Kidney (tissue), 14 donors: ENCODE measurements around the gene MCOLN3. TPM values are rescaled to one million over a fixed set of nuclear protein-coding genes. Genes with fewer than 3 reads are reported as not detected.
A peak's percentile ranks its signal among the peaks of the same experiment; 100 is the strongest.
"Not testable (repeated sequence)": the region's sequence is repeated elsewhere in the genome, so short reads cannot be mapped to it uniquely, and the experiment has no call there.

Experiments
- DNase-seq, 5 donors: peaks; one replicate each; pipeline ENCODE4 v3.0.0-alpha.2; 2013 to 2020
- FAIRE-seq: peaks from 2 replicates; lab custom pipeline; 2012; peaks lifted over from hg19 to GRCh38; lab: Jason Lieb, UNC
- H3K27ac ChIP-seq, 2 donors: one replicate each; pipeline ENCODE4 v1.7.0; 2013; ENCODE audit warnings: low read depth in 2 of 2, low read length in 2 of 2, inconsistent platforms in 1 of 2
- H3K27me3 ChIP-seq: one replicate; pipeline ENCODE4 v1.7.1; 2013; ENCODE audit warnings: low read length, inconsistent platforms; ENCODE audit not compliant: control insufficient read depth, insufficient read depth
- H3K36me3 ChIP-seq, 3 donors: one replicate each; pipeline versions ENCODE4 v1.7.0 to v1.7.1; 2013; ENCODE audit warnings: low read length in 3 of 3, control low read depth in 1 of 3, inconsistent platforms in 1 of 3; ENCODE audit not compliant: insufficient read depth in 3 of 3, control insufficient read depth in 2 of 3
- H3K4me1 ChIP-seq, 3 donors: one replicate each; pipeline versions ENCODE4 v1.7.0 to v1.7.1; 2013; ENCODE audit warnings: low read length in 3 of 3, inconsistent platforms in 1 of 3, low read depth in 1 of 3; ENCODE audit not compliant: control insufficient read depth in 2 of 3, insufficient read depth in 2 of 3
- H3K4me3 ChIP-seq, 3 donors: one replicate each; pipeline versions ENCODE4 v1.7.0 to v1.8.1; 2013; ENCODE audit warnings: low read length in 3 of 3, control low read depth in 1 of 3, inconsistent platforms in 1 of 3
- H3K9ac ChIP-seq, 3 donors: one replicate each; pipeline versions ENCODE4 v1.7.0 to v1.7.1; 2013; ENCODE audit warnings: low read length in 3 of 3, control low read depth in 1 of 3, inconsistent platforms in 1 of 3
- H3K9me3 ChIP-seq, 3 donors: one replicate each; pipeline versions ENCODE4 v1.7.0 to v1.7.1; 2013; ENCODE audit warnings: low read length in 3 of 3, control low read depth in 1 of 3, inconsistent platforms in 1 of 3; ENCODE audit not compliant: control insufficient read depth in 2 of 3, insufficient read depth in 1 of 3
- CTCF ChIP-seq: IDR thresholded peaks from 3 replicates; pipeline ENCODE4 v1.5.1; 2012; ENCODE audit warnings: mild to moderate bottlenecking, moderate library complexity, borderline replicate concordance; ENCODE audit not compliant: insufficient read depth; ENCODE audit errors: extremely low read depth
- intact Hi-C: fragments of 100-400 bp; cut with DNase I; formaldehyde crosslinking; loops from one replicate; pipeline ENCODE4 v1.11.1; 2022
- polyA plus RNA-seq: library from polyadenylated mRNA; stranded (reverse); fragments of 350-450 nt; fragmentation: Illumina TruSeq; extraction: RNeasy Lipid Tissue Mini Kit (QIAGEN cat#74804); gene quantifications from one replicate; pipeline ENCODE4 v1.2.3, GENCODE V29; 2014; ENCODE audit warnings: low read depth, low replicate concordance; ENCODE audit not compliant: insufficient read depth
- total RNA-seq: library from RNA; stranded (reverse); fragmentation: NEBNext Ultra II Directional; extraction: Animal tissue kit (Norgen Biotek cat#: 25700); gene quantifications from one replicate; pipeline ENCODE4 v1.2.1, GENCODE V29; 2021
- donor health status: control.
- donor health status: control.
- donor health status: control.
- donor health status: control.
- donor health status: control.
- donor health status: DM: yes; HTN: yes; CAD: no.
- donor health status: Normal renal cell carcinoma (clear cell type).

MCOLN3 gene
- total and polyA plus RNA-seq, 2 donors from 2014 or later = 3.1 to 7.8 TPM

DNA sequence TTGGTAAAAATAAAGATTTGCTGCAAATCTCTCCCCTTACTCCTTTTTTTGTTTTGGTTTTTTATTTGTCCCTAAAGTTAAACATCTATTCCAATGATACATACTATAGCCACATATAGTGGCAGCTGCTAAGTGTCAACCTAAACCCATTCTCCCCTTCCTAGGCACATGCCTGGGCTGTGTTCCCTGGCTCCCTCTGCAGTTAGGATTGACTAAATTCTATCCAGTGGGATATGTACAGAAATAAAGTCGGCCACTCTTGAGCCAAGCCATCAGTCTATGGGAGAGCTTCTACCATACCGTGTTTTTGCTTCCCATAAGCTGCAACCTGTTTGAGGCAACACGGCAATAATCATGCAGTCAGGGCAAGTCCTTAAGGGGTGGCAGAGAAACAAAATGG lies 23.6 kb downstream of the MCOLN3 start:
- Histone ChIP-seq H3K4me3 (no peak overlapping the region), H3K36me3 (peaks cover 0 to 2% (median 0%) of the 10 kb centered on the region in 3 donors), H3K9me3 (no peaks in the 10 kb centered on the region), H3K27ac (no peak overlapping the region), H3K27me3 (no peaks in the 10 kb centered on the region), H3K4me1 (no peaks in the 10 kb centered on the region), H3K9ac (no peak overlapping the region)
- intact Hi-C loops = no loop called here
- FAIRE-seq (no peak), DNase-seq (no peak)
- TF ChIP-seq CTCF = no peak

- no peak for DNase-seq
- Histone ChIP-seq H3K9me3 (no peaks in the 10 kb centered on the region), H3K4me1 (no peaks in the 10 kb centered on the region), H3K27me3 (no peaks in the 10 kb centered on the region), H3K4me3 (no peak overlapping the region), H3K27ac (no peak overlapping the region), H3K9ac (no peak overlapping the region), H3K36me3 (peaks cover 0 to 2% (median 0%) of the 10 kb centered on the region in 3 donors)
- no peak for FAIRE-seq
- intact Hi-C loops = no loop called here
- no peak for TF ChIP-seq CTCF
Measured at GRCh38 chr1:85022700-85023099, 25.6 kb downstream of the MCOLN3 start.

DNA sequence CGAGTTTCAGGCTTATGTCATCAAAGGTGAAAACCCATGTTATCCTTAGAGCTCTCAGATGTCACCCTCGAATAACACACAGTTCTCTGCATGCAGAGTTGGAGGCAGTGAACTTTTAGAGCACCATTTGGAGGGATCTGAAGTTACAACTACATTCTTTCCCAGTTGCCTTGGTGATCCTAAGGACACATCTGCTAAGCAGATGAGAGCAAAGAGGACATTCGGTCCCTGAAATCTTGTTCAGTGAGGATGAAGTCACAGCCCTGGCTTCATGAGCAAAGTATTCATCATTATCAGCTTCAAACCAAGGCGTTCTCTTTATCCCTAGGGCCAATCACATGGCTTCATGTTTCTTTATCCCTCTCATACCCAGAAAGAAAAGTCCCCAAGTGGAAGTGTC lies 28.3 kb downstream of the MCOLN3 start:
- H3K9ac ChIP-seq = no peak overlapping the region
- no peaks in the 10 kb centered on the region for H3K9me3 ChIP-seq
- TF ChIP-seq CTCF = no peak
- H3K4me3 ChIP-seq = no peak overlapping the region
- no peaks in the 10 kb centered on the region for H3K27me3 ChIP-seq
- H3K36me3 ChIP-seq = peaks cover 0 to under 1% (median 0%) of the 10 kb centered on the region in 3 donors
- H3K27ac ChIP-seq = no peak overlapping the region
- DNase-seq (peak in 3 of 5 donors; percentile 25 to 61 (median 49)), FAIRE-seq (no peak)
- intact Hi-C loops = no loop called here
- H3K4me1 ChIP-seq = no peaks in the 10 kb centered on the region

GRCh38 chr1:85015826-85016225 lies 32.5 kb downstream of the MCOLN3 start:
- intact Hi-C loops = no loop called here
- Histone ChIP-seq H3K9me3 (no peaks in the 10 kb centered on the region), H3K36me3 (no peaks in the 10 kb centered on the region), H3K4me1 (no peaks in the 10 kb centered on the region), H3K27me3 (no peaks in the 10 kb centered on the region), H3K27ac (no peak overlapping the region), H3K9ac (no peak overlapping the region), H3K4me3 (no peak overlapping the region)
- FAIRE-seq (no peak), DNase-seq (no peak)
- no peak for TF ChIP-seq CTCF

DNA sequence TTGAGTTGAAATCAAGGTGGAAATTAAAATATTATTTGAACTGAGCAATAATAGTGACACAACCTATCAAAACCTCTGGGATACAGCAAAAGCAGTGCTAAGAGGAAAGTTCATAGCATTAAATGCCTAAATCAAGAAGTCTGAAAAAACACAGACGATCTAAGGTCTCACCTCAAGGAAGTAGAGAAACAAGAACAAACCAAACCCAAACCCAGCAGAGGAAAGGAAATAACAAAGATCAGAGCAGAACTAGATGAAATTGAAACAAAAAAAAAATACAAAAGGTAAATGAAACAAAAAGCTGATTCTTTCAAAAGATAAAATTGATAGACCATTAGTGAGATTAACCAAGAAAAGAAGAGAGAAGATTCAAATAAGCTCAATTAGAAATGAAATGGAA lies 42.7 kb downstream of the MCOLN3 start:
- H3K4me1 ChIP-seq, H3K4me3 ChIP-seq, H3K9me3 ChIP-seq, H3K27ac ChIP-seq, FAIRE-seq, H3K36me3 ChIP-seq, DNase-seq, intact Hi-C loops, H3K27me3 ChIP-seq, H3K9ac ChIP-seq: not testable (repeated sequence)
